ENCODE measurements around the gene PANX2. TPM values are rescaled to one million over a fixed set of nuclear protein-coding genes. Genes with fewer than 3 reads are reported as not detected.
A peak's percentile ranks its signal among the peaks of the same experiment; 100 is the strongest.

Gene PANX2
- total RNA-seq, 1 donor from 2014 or later: 4.2 TPM

- no peaks in the 10 kb centered on the region for H3K9me3 ChIP-seq
- H3K36me3 ChIP-seq: peaks cover 0 to 26% of the 10 kb centered on the region in 2 donors
- TF ChIP-seq POLR2AphosphoS5 (IDR thresholded peaks at IDR 0.05; ENCODE audit: insufficient read depth in 1 of 2, low read depth in 1 of 2): peak; percentile 33 to 81
- peak in 1 of 2 donors; percentile 77 for TF ChIP-seq POLR2A (IDR thresholded peaks at IDR 0.05)
- no peak for TF ChIP-seq CTCF (IDR thresholded peaks at IDR 0.05)
- no peaks in the 10 kb centered on the region for H3K27me3 ChIP-seq
- no peak for DNase-seq (ENCODE audit: extremely low spot score in 2 of 2)
- H3K4me3 ChIP-seq: peak within 1 kb of the TSS; percentile 76 to 85
- peak within 1 kb of the TSS; percentile 82 for H3K27ac ChIP-seq
- intact Hi-C loops (cut with DNase I): no loop called here
- peaks cover 41% of the 10 kb centered on the region for H3K4me1 ChIP-seq
Observed at GRCh38 chr22:50200461-50201190, 30.1 kb downstream of the PANX2 start, which contains the start of gene SELENOO. TSS of gene SELENOO (plus strand) at chr22:50201011. CDS start at chr22:50201037, 26 bp downstream.

GRCh38 chr22:50201191-50202129 lies 30.9 kb downstream of the PANX2 start:
- Histone ChIP-seq H3K9me3 (no peaks in the 10 kb centered on the region), H3K36me3 (peaks cover 0 to 28% of the 10 kb centered on the region in 2 donors), H3K4me3 (peak overlapping the region; percentile 76 to 85), H3K27me3 (no peaks in the 10 kb centered on the region), H3K27ac (peak overlapping the region; percentile 57), H3K4me1 (peaks cover 46% of the 10 kb centered on the region)
- intact Hi-C loops (cut with DNase I): no loop called here
- DNase-seq (ENCODE audit: extremely low spot score in 2 of 2): no peak
- TF ChIP-seq POLR2A (IDR thresholded peaks at IDR 0.05) (no peak), POLR2AphosphoS5 (IDR thresholded peaks at IDR 0.05; ENCODE audit: insufficient read depth in 1 of 2, low read depth in 1 of 2) (no peak), CTCF (IDR thresholded peaks at IDR 0.05) (no peak)

- peaks cover 53% of the 10 kb centered on the region for H3K4me1 ChIP-seq
- intact Hi-C loops (cut with DNase I): no loop called here
- no peak overlapping the region for H3K27ac ChIP-seq
Observed at GRCh38 chr22:50202130-50202666, 31.7 kb downstream of the PANX2 start.

GRCh38 chr22:50203288-50203687 lies 32.8 kb downstream of the PANX2 start:
- Histone ChIP-seq H3K4me3 (no peak overlapping the region), H3K36me3 (peaks cover 0 to 24% of the 10 kb centered on the region in 2 donors), H3K9me3 (no peaks in the 10 kb centered on the region), H3K4me1 (peaks cover 57% of the 10 kb centered on the region), H3K27ac (no peak overlapping the region), H3K27me3 (no peaks in the 10 kb centered on the region)
- no peak for DNase-seq (ENCODE audit: extremely low spot score in 2 of 2)
- TF ChIP-seq CTCF (IDR thresholded peaks at IDR 0.05): no peak
- no peak for TF ChIP-seq POLR2AphosphoS5 (IDR thresholded peaks at IDR 0.05; ENCODE audit: insufficient read depth in 1 of 2, low read depth in 1 of 2)
- no peak for TF ChIP-seq POLR2A (IDR thresholded peaks at IDR 0.05)
- intact Hi-C loops (cut with DNase I): no loop called here

More at GRCh38 chr22:50202130-50202666, 31.7 kb downstream of the PANX2 start:
- no peak for TF ChIP-seq CTCF (IDR thresholded peaks at IDR 0.05)
- no peak for TF ChIP-seq POLR2A (IDR thresholded peaks at IDR 0.05)
- H3K4me3 ChIP-seq: peak overlapping the region; percentile 76 to 85
- H3K9me3 ChIP-seq: no peaks in the 10 kb centered on the region
- H3K36me3 ChIP-seq: peaks cover 0 to 30% of the 10 kb centered on the region in 2 donors
- DNase-seq (ENCODE audit: extremely low spot score in 2 of 2): no peak
- H3K27me3 ChIP-seq: no peaks in the 10 kb centered on the region
